NCI-H128 (cell line): ENCODE data around the gene DUOX1.

Experiments
- DNase-seq: peaks from one replicate; lab custom pipeline; 2025; ENCODE audit not compliant: unreplicated experiment; lab: John Stamatoyannopoulos, UW

The DUOX1 gene

GRCh38 chr15:45166834-45167630 lies 37.2 kb downstream of the DUOX1 start:
- peak; percentile 53 for DNase-seq

- no peak for DNase-seq
These were observed 37.9 kb downstream of the DUOX1 start for GRCh38 chr15:45167631-45168205.

- no peak for DNase-seq
These were observed 38.5 kb downstream of the DUOX1 start for GRCh38 chr15:45168286-45168685.

- DNase-seq = no peak
These were observed 39.2 kb downstream of the DUOX1 start for GRCh38 chr15:45168751-45169551.

- DNase-seq = no peak
These were observed 40.0 kb downstream of the DUOX1 start for GRCh38 chr15:45169608-45170480.

- DNase-seq = no peak
These were observed 42.1 kb downstream of the DUOX1 start for GRCh38 chr15:45171912-45172311.

- DNase-seq = no peak
These were observed 44.3 kb downstream of the DUOX1 start for GRCh38 chr15:45174069-45174468.

GRCh38 chr15:45174577-45174976 lies 44.8 kb downstream of the DUOX1 start:
- DNase-seq = no peak

GRCh38 chr15:45177285-45177684 lies 47.5 kb downstream of the DUOX1 start:
- DNase-seq = no peak

- DNase-seq = no peak
These were observed 49.6 kb downstream of the DUOX1 start for GRCh38 chr15:45179221-45179985.

GRCh38 chr15:45180201-45180600 lies 50.4 kb downstream of the DUOX1 start:
- DNase-seq = no peak

GRCh38 chr15:45180648-45181436 lies 51.0 kb downstream of the DUOX1 start:
- no peak for DNase-seq

- DNase-seq = no peak
These were observed 51.9 kb downstream of the DUOX1 start for GRCh38 chr15:45181491-45182285.

GRCh38 chr15:45182996-45183395 lies 53.2 kb downstream of the DUOX1 start:
- no peak for DNase-seq

- no peak for DNase-seq
These were observed 53.7 kb downstream of the DUOX1 start for GRCh38 chr15:45183511-45183910.

- no peak for DNase-seq
These were observed 54.8 kb downstream of the DUOX1 start for GRCh38 chr15:45184562-45185041.

- no peak for DNase-seq
These were observed 55.4 kb downstream of the DUOX1 start for GRCh38 chr15:45185069-45185779.
